ENCODE measurements around the gene BCDIN3D.

The BCDIN3D gene

GRCh38 chr12:49825971-49826421 lies 16.9 kb downstream of the BCDIN3D start:
- H3K36me3 ChIP-seq (ENCODE audit: insufficient read depth, low read length) = peaks cover 6% of the 10 kb centered on the region
- H3K27ac ChIP-seq (ENCODE audit: low read depth, low read length) = peak overlapping the region; percentile 51
- peak overlapping the region in 1 of 2 donors; percentile 62 for H3K4me3 ChIP-seq (ENCODE audit: low read depth in 1 of 2, low read length in 2 of 2)
- peaks cover 54% of the 10 kb centered on the region for H3K4me1 ChIP-seq (ENCODE audit: insufficient read depth, low read length)
- no peaks in the 10 kb centered on the region for H3K27me3 ChIP-seq (ENCODE audit: control insufficient read depth in 1 of 2, insufficient read depth in 2 of 2, low read length in 2 of 2)
- H3K9me3 ChIP-seq (ENCODE audit: low read length) = no peaks in the 10 kb centered on the region
- H3K9ac ChIP-seq (ENCODE audit: low read length) = no peak overlapping the region

DNA sequence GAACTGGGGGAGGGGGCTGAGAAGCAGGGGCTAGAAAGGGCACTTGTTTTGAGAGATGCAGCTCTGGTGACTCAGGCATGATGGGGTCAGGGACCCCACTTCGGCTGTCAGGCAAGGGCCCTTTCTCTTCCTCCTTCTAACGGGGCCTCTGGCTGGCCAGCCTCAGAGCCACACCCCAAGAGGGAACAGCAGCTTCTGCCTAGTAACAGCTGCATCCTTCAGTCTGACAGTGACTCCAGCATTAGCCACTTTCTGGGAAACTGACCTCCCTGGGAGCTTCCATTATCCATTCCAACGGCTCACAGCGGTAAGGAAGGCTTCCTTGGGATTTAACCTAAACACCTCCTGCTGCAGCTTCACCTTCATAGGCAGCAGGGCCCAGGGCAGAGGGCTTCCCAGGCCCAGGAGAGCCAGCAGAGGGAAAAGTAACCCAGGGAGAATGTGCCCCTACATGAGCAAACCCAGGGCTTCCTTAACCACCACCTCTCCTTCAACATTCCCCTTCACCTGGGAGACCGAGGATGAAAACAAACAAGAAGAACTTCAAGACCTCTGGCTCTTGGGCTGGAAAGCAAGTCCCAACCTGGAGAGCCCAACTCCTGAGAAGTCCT lies 17.4 kb downstream of the BCDIN3D start:
- peak overlapping the region; percentile 51 for H3K27ac ChIP-seq (ENCODE audit: low read depth, low read length)
- peaks cover 59% of the 10 kb centered on the region for H3K4me1 ChIP-seq (ENCODE audit: insufficient read depth, low read length)
- H3K9me3 ChIP-seq (ENCODE audit: low read length) = no peaks in the 10 kb centered on the region
- no peaks in the 10 kb centered on the region for H3K27me3 ChIP-seq (ENCODE audit: control insufficient read depth in 1 of 2, insufficient read depth in 2 of 2, low read length in 2 of 2)
- H3K4me3 ChIP-seq (ENCODE audit: low read depth in 1 of 2, low read length in 2 of 2) = no peak overlapping the region
- H3K36me3 ChIP-seq (ENCODE audit: insufficient read depth, low read length) = peaks cover 6% of the 10 kb centered on the region
- no peak overlapping the region for H3K9ac ChIP-seq (ENCODE audit: low read length)

- Histone ChIP-seq H3K27me3 (ENCODE audit: control insufficient read depth in 1 of 2, insufficient read depth in 2 of 2, low read length in 2 of 2) (no peaks in the 10 kb centered on the region), H3K4me3 (ENCODE audit: low read depth in 1 of 2, low read length in 2 of 2) (no peak overlapping the region), H3K4me1 (ENCODE audit: insufficient read depth, low read length) (peaks cover 59% of the 10 kb centered on the region), H3K9ac (ENCODE audit: low read length) (peak overlapping the region; percentile 11), H3K9me3 (ENCODE audit: low read length) (no peaks in the 10 kb centered on the region), H3K27ac (ENCODE audit: low read depth, low read length) (no peak overlapping the region), H3K36me3 (ENCODE audit: insufficient read depth, low read length) (peaks cover 6% of the 10 kb centered on the region)
Observed at GRCh38 chr12:49824895-49825294, 18.0 kb downstream of the BCDIN3D start.

- Histone ChIP-seq H3K9me3 (ENCODE audit: low read length) (no peaks in the 10 kb centered on the region), H3K4me3 (ENCODE audit: low read depth in 1 of 2, low read length in 2 of 2) (no peak overlapping the region), H3K36me3 (ENCODE audit: insufficient read depth, low read length) (peaks cover 6% of the 10 kb centered on the region), H3K4me1 (ENCODE audit: insufficient read depth, low read length) (peaks cover 58% of the 10 kb centered on the region), H3K9ac (ENCODE audit: low read length) (peak overlapping the region; percentile 11), H3K27ac (ENCODE audit: low read depth, low read length) (no peak overlapping the region), H3K27me3 (ENCODE audit: control insufficient read depth in 1 of 2, insufficient read depth in 2 of 2, low read length in 2 of 2) (no peaks in the 10 kb centered on the region)
Observed at GRCh38 chr12:49824416-49824815, 18.5 kb downstream of the BCDIN3D start.

GRCh38 chr12:49823951-49824350 lies 19.0 kb downstream of the BCDIN3D start:
- Histone ChIP-seq H3K27ac (ENCODE audit: low read depth, low read length) (no peak overlapping the region), H3K4me1 (ENCODE audit: insufficient read depth, low read length) (peaks cover 53% of the 10 kb centered on the region), H3K4me3 (ENCODE audit: low read depth in 1 of 2, low read length in 2 of 2) (no peak overlapping the region), H3K36me3 (ENCODE audit: insufficient read depth, low read length) (peaks cover 6% of the 10 kb centered on the region), H3K27me3 (ENCODE audit: control insufficient read depth in 1 of 2, insufficient read depth in 2 of 2, low read length in 2 of 2) (no peaks in the 10 kb centered on the region), H3K9me3 (ENCODE audit: low read length) (no peaks in the 10 kb centered on the region), H3K9ac (ENCODE audit: low read length) (no peak overlapping the region)

- Histone ChIP-seq H3K27ac (ENCODE audit: low read depth, low read length) (no peak overlapping the region), H3K36me3 (ENCODE audit: insufficient read depth, low read length) (peaks cover 6% of the 10 kb centered on the region), H3K27me3 (ENCODE audit: control insufficient read depth in 1 of 2, insufficient read depth in 2 of 2, low read length in 2 of 2) (no peaks in the 10 kb centered on the region), H3K9me3 (ENCODE audit: low read length) (no peaks in the 10 kb centered on the region), H3K9ac (ENCODE audit: low read length) (no peak overlapping the region), H3K4me1 (ENCODE audit: insufficient read depth, low read length) (peaks cover 51% of the 10 kb centered on the region), H3K4me3 (ENCODE audit: low read depth in 1 of 2, low read length in 2 of 2) (no peak overlapping the region)
Observed at GRCh38 chr12:49823350-49823749, 19.6 kb downstream of the BCDIN3D start.

DNA sequence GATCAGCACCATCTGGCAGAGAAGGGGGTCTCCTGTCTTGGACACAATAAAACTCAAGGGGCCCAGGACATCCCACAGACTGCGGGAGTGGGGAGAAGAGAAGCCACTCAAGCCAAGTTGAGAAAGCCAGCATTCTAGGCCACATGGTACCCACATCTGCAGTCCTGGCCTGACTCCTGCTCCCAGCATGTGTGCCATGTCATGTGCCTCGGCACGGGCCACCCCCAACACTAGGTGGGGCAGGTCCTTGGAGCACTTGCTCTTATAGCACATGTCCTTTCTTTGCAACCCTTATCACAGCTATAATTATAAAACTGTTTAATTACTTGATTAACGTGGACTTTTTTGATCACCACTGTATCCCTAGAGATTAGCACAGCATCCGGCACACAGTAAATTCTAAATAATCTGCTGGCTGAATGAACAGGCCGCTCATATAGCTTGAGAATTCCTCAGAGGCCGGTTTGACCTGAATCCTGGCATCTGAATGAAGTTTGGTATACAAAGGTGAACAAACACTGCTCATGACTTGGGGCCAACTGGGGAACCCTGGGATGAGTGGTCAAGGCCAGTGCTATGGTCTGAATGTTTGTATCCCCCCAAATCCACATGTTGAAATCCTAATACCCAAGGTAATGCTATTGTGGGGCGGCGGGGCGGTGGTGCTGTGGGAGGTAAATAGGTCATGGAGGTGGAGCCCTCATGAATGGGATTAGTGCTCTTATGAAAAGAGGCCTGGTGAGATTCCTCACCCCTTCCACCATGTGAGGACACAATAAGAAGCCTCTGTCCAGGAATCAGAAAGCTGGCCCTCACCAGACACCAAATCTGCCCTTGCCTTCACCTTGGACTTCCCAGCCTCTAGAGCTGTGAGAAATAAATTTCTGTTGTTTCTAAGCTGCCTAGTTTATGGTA lies 21.3 kb downstream of the BCDIN3D start:
- H3K9me3 ChIP-seq (ENCODE audit: low read length) = no peaks in the 10 kb centered on the region
- peaks cover 6% of the 10 kb centered on the region for H3K36me3 ChIP-seq (ENCODE audit: insufficient read depth, low read length)
- no peaks in the 10 kb centered on the region for H3K27me3 ChIP-seq (ENCODE audit: control insufficient read depth in 1 of 2, insufficient read depth in 2 of 2, low read length in 2 of 2)
- no peak overlapping the region for H3K9ac ChIP-seq (ENCODE audit: low read length)
- H3K4me3 ChIP-seq (ENCODE audit: low read depth in 1 of 2, low read length in 2 of 2) = no peak overlapping the region
- H3K27ac ChIP-seq (ENCODE audit: low read depth, low read length) = no peak overlapping the region
- H3K4me1 ChIP-seq (ENCODE audit: insufficient read depth, low read length) = peaks cover 44% of the 10 kb centered on the region

GRCh38 chr12:49819786-49820185 lies 23.1 kb downstream of the BCDIN3D start:
- Histone ChIP-seq H3K27me3 (ENCODE audit: control insufficient read depth in 1 of 2, insufficient read depth in 2 of 2, low read length in 2 of 2) (no peaks in the 10 kb centered on the region), H3K4me1 (ENCODE audit: insufficient read depth, low read length) (peaks cover 26% of the 10 kb centered on the region), H3K36me3 (ENCODE audit: insufficient read depth, low read length) (peaks cover 10% of the 10 kb centered on the region), H3K4me3 (ENCODE audit: low read depth in 1 of 2, low read length in 2 of 2) (no peak overlapping the region), H3K9me3 (ENCODE audit: low read length) (no peaks in the 10 kb centered on the region), H3K9ac (ENCODE audit: low read length) (no peak overlapping the region), H3K27ac (ENCODE audit: low read depth, low read length) (no peak overlapping the region)

GRCh38 chr12:49818241-49818895 lies 24.5 kb downstream of the BCDIN3D start:
- no peaks in the 10 kb centered on the region for H3K9me3 ChIP-seq (ENCODE audit: low read length)
- H3K36me3 ChIP-seq (ENCODE audit: insufficient read depth, low read length) = peaks cover 10% of the 10 kb centered on the region
- no peaks in the 10 kb centered on the region for H3K27me3 ChIP-seq (ENCODE audit: control insufficient read depth in 1 of 2, insufficient read depth in 2 of 2, low read length in 2 of 2)
- H3K9ac ChIP-seq (ENCODE audit: low read length) = no peak overlapping the region
- H3K4me1 ChIP-seq (ENCODE audit: insufficient read depth, low read length) = peaks cover 14% of the 10 kb centered on the region
- H3K4me3 ChIP-seq (ENCODE audit: low read depth in 1 of 2, low read length in 2 of 2) = no peak overlapping the region
- no peak overlapping the region for H3K27ac ChIP-seq (ENCODE audit: low read depth, low read length)

- Histone ChIP-seq H3K4me3 (ENCODE audit: low read depth in 1 of 2, low read length in 2 of 2) (no peak overlapping the region), H3K36me3 (ENCODE audit: insufficient read depth, low read length) (peaks cover 4% of the 10 kb centered on the region), H3K9me3 (ENCODE audit: low read length) (no peaks in the 10 kb centered on the region), H3K4me1 (ENCODE audit: insufficient read depth, low read length) (peaks cover 14% of the 10 kb centered on the region), H3K27me3 (ENCODE audit: control insufficient read depth in 1 of 2, insufficient read depth in 2 of 2, low read length in 2 of 2) (no peaks in the 10 kb centered on the region), H3K27ac (ENCODE audit: low read depth, low read length) (no peak overlapping the region), H3K9ac (ENCODE audit: low read length) (no peak overlapping the region)
Observed at GRCh38 chr12:49813131-49813530, 29.8 kb downstream of the BCDIN3D start.

GRCh38 chr12:49811961-49812401 lies 30.9 kb downstream of the BCDIN3D start:
- Histone ChIP-seq H3K4me3 (ENCODE audit: low read depth in 1 of 2, low read length in 2 of 2) (no peak overlapping the region), H3K9me3 (ENCODE audit: low read length) (no peaks in the 10 kb centered on the region), H3K27me3 (ENCODE audit: control insufficient read depth in 1 of 2, insufficient read depth in 2 of 2, low read length in 2 of 2) (no peaks in the 10 kb centered on the region), H3K36me3 (ENCODE audit: insufficient read depth, low read length) (peaks cover 4% of the 10 kb centered on the region), H3K4me1 (ENCODE audit: insufficient read depth, low read length) (peaks cover 14% of the 10 kb centered on the region), H3K27ac (ENCODE audit: low read depth, low read length) (no peak overlapping the region), H3K9ac (ENCODE audit: low read length) (no peak overlapping the region)

All from muscle layer of colon (tissue), 2 donors.